SK-N-SH treated with all-trans-retinoic acid at 6 μM for 48 hours (cell line): ENCODE measurements around the gene WDR37.

ENCODE experiments used
- ARNTL ChIP-seq: fragments of 450-650 bp; formaldehyde crosslinking; IDR thresholded peaks from 2 replicates; pipeline ENCODE4 v1.5.0; 2020; ENCODE audit warnings: low read depth, mild to moderate bottlenecking, moderate library complexity, borderline replicate concordance
- CSDC2 ChIP-seq: fragments of 250-450 bp; sonication (Bioruptor Pico); IDR thresholded peaks from 2 replicates; pipeline ENCODE4 v1.5.0; 2020; ENCODE audit warnings: mild to moderate bottlenecking, moderate library complexity
- ISL1 ChIP-seq: fragments of 250-450 bp; sonication (Bioruptor Pico); IDR thresholded peaks from 2 replicates; pipeline ENCODE4 v2.1.2; 2022; ENCODE audit warnings: mild to moderate bottlenecking, moderate library complexity
- PATZ1 ChIP-seq: fragments of 250-450 bp; sonication (Bioruptor Pico); IDR thresholded peaks from 2 replicates; pipeline ENCODE4 v1.8.0; 2020; ENCODE audit warnings: mild to moderate bottlenecking, moderate library complexity, borderline replicate concordance
- POU6F1 ChIP-seq: fragments of 250-450 bp; sonication (Bioruptor Pico); IDR thresholded peaks from 2 replicates; pipeline ENCODE4 v1.8.0; 2021; ENCODE audit warnings: low read depth, mild to moderate bottlenecking, moderate library complexity, borderline replicate concordance
- RARB ChIP-seq: fragments of 250-450 bp; sonication (Bioruptor Pico); IDR thresholded peaks from 2 replicates; pipeline ENCODE4 v1.8.0; 2021; ENCODE audit warnings: mild to moderate bottlenecking, moderate library complexity
- SNAI2 ChIP-seq: fragments of 250-450 bp; sonication (Bioruptor Pico); IDR thresholded peaks from 2 replicates; pipeline ENCODE4 v1.5.0; 2020; ENCODE audit warnings: mild to moderate bottlenecking, moderate library complexity
- TSHZ2 ChIP-seq: fragments of 250-450 bp; sonication (Bioruptor Pico); IDR thresholded peaks from 2 replicates; pipeline ENCODE4 v1.5.0; 2020; ENCODE audit warnings: mild to moderate bottlenecking, moderate library complexity
- ZNF8 ChIP-seq: fragments of 450-650 bp; formaldehyde crosslinking; IDR thresholded peaks from 2 replicates; pipeline ENCODE4 v1.5.0; 2020; ENCODE audit warnings: mild to moderate bottlenecking, moderate library complexity

- TF ChIP-seq CSDC2 (CRISPR knock-in tag): no peak
- no peak for TF ChIP-seq ISL1 (CRISPR knock-in tag)
- no peak for TF ChIP-seq PATZ1 (CRISPR knock-in tag)
- no peak for TF ChIP-seq TSHZ2
- TF ChIP-seq SNAI2 (CRISPR knock-in tag): no peak
- no peak for TF ChIP-seq POU6F1 (CRISPR knock-in tag)
- TF ChIP-seq RARB (CRISPR knock-in tag): no peak
- no peak for TF ChIP-seq ARNTL (CRISPR knock-in tag)
- no peak for TF ChIP-seq ZNF8 (CRISPR knock-in tag)
Observed at GRCh38 chr10:1020460-1020859, 35.7 kb upstream of the WDR37 start.
